Endothelial cell (in vitro differentiated cells): ENCODE measurements around the gene SCRG1. TPM values are rescaled to one million over a fixed set of nuclear protein-coding genes. Genes with fewer than 3 reads are reported as not detected.

ENCODE experiments used
- DNase-seq: peaks from one replicate; pipeline ENCODE4 v3.0.0; 2021; ENCODE audit warnings: low spot score
- H3K27ac Mint-ChIP-seq: one replicate; pipeline ENCODE4 v1.8.0; 2021; ENCODE audit warnings: mixed read lengths, inconsistent platforms; ENCODE audit not compliant: unreplicated experiment
- H3K27me3 Mint-ChIP-seq: one replicate; pipeline ENCODE4 v1.8.0; 2021; ENCODE audit warnings: mild to moderate bottlenecking, moderate library complexity, mixed read lengths, inconsistent platforms; ENCODE audit not compliant: unreplicated experiment
- H3K36me3 Mint-ChIP-seq: one replicate; pipeline ENCODE4 v1.8.0; 2021; ENCODE audit warnings: mild to moderate bottlenecking, low read depth, mixed read lengths, inconsistent platforms; ENCODE audit not compliant: unreplicated experiment
- H3K4me1 Mint-ChIP-seq: one replicate; pipeline ENCODE4 v1.8.0; 2021; ENCODE audit warnings: mild to moderate bottlenecking, mixed read lengths, inconsistent platforms; ENCODE audit not compliant: unreplicated experiment
- H3K4me3 Mint-ChIP-seq: one replicate; pipeline ENCODE4 v1.8.0; 2021; ENCODE audit warnings: mild to moderate bottlenecking, mixed read lengths, inconsistent platforms; ENCODE audit not compliant: unreplicated experiment
- H3K9me3 Mint-ChIP-seq: one replicate; pipeline ENCODE4 v1.8.0; 2021; ENCODE audit warnings: mixed read lengths, inconsistent platforms; ENCODE audit not compliant: unreplicated experiment
- CTCF ChIP-seq: fragments of 200-600 bp; sonication (generic); IDR thresholded peaks from one replicate; pipeline ENCODE4 v1.5.0; 2021; ENCODE audit warnings: antibody characterized with exemption; ENCODE audit not compliant: unreplicated experiment
- total RNA-seq: library from RNA; stranded (reverse); fragmentation: NEBNext Ultra II Directional; extraction: Animal tissue kit (Norgen Biotek cat#: 25700); gene quantifications from one replicate; pipeline ENCODE4 v1.2.1, GENCODE V29; 2021; ENCODE audit not compliant: unreplicated experiment

Gene SCRG1
- total RNA-seq, 1 donor from 2014 or later = not detected

GRCh38 chr4:173420324-173420752, 21.4 kb upstream of the SCRG1 start:
- Mint-ChIP-seq H3K36me3 (no peaks in the 10 kb centered on the region), H3K4me1 (peaks cover 29% of the 10 kb centered on the region), H3K4me3 (no peak overlapping the region), H3K9me3 (no peaks in the 10 kb centered on the region), H3K27me3 (peaks cover 2% of the 10 kb centered on the region), H3K27ac (no peak overlapping the region)
- peak; percentile 55 for TF ChIP-seq CTCF
- no peak for DNase-seq

GRCh38 chr4:173418639-173419038, 19.7 kb upstream of the SCRG1 start:
- Mint-ChIP-seq H3K4me1 (peaks cover 29% of the 10 kb centered on the region), H3K4me3 (peak overlapping the region; percentile 21), H3K36me3 (no peaks in the 10 kb centered on the region), H3K27ac (peak overlapping the region; percentile 9), H3K9me3 (no peaks in the 10 kb centered on the region), H3K27me3 (peaks cover 2% of the 10 kb centered on the region)
- no peak for TF ChIP-seq CTCF
- DNase-seq = no peak

- no peaks in the 10 kb centered on the region for H3K36me3 Mint-ChIP-seq
- H3K4me1 Mint-ChIP-seq = peaks cover 29% of the 10 kb centered on the region
- no peak for TF ChIP-seq CTCF
- H3K27ac Mint-ChIP-seq = no peak overlapping the region
- no peaks in the 10 kb centered on the region for H3K9me3 Mint-ChIP-seq
- no peak for DNase-seq
- H3K4me3 Mint-ChIP-seq = no peak overlapping the region
- H3K27me3 Mint-ChIP-seq = peaks cover 2% of the 10 kb centered on the region
These were observed 18.9 kb upstream of the SCRG1 start for GRCh38 chr4:173417833-173418232.

- no peak for TF ChIP-seq CTCF
- Mint-ChIP-seq H3K4me3 (no peak overlapping the region), H3K27me3 (peaks cover 2% of the 10 kb centered on the region), H3K4me1 (peaks cover 29% of the 10 kb centered on the region), H3K36me3 (no peaks in the 10 kb centered on the region), H3K27ac (no peak overlapping the region), H3K9me3 (no peaks in the 10 kb centered on the region)
- no peak for DNase-seq
These were observed 17.2 kb upstream of the SCRG1 start for GRCh38 chr4:173415885-173416653.

GRCh38 chr4:173415092-173415491, 16.2 kb upstream of the SCRG1 start:
- no peak for DNase-seq
- Mint-ChIP-seq H3K27ac (no peak overlapping the region), H3K9me3 (no peaks in the 10 kb centered on the region), H3K27me3 (peaks cover 2% of the 10 kb centered on the region), H3K4me3 (no peak overlapping the region), H3K36me3 (no peaks in the 10 kb centered on the region), H3K4me1 (peaks cover 23% of the 10 kb centered on the region)
- TF ChIP-seq CTCF = no peak
